K562 (cell line): ENCODE data around the gene KRTAP5-4. TPM values are rescaled to one million over a fixed set of nuclear protein-coding genes. Genes with fewer than 3 reads are reported as not detected.

Experiments used
- ATAC-seq: fragments of 200-7000 bp; cut with Tn5 transposase; 3 replicates; pipeline ENCODE4 v1.9.1; 2020; ENCODE audit warnings: moderate library complexity
- BruUV-seq: library from RNA; stranded (reverse); fragments of 400-500 nt; replicated peaks from 2 replicates; lab custom pipeline; 2021; lab: Mats Ljungman, UMichigan
- CTCF ChIA-PET: fragments of 300-600 bp; formaldehyde crosslinking; extraction: SDS; loops from one replicate; lab custom pipeline; 2021; ENCODE audit warnings: low intra/inter-chr PET ratio; lab: Yijun Ruan, JAX
- POLR2A ChIA-PET: fragments of 300-600, 350-650 bp; sonication (Branson Sonifier 250); formaldehyde crosslinking; extraction: SDS; loops from one replicate; lab custom pipeline; 2021; ENCODE audit warnings: antibody characterized with exemption, inconsistent platforms; lab: Yijun Ruan, JAX
- DNase-seq, 4 experiments: peaks; one replicate each; pipeline versions ENCODE4 v3.0.0 to v3.0.0-alpha.2; 2011 to 2018; ENCODE audit warnings: low spot score in 3 of 4, mixed read lengths in 3 of 4; ENCODE audit errors: extremely low read depth in 1 of 4
- FAIRE-seq: peaks from 2 replicates; lab custom pipeline; 2011; peaks lifted over from hg19 to GRCh38; lab: Jason Lieb, UNC
- H2AFZ ChIP-seq: 2 replicates; pipeline ENCODE4 v1.6.0; 2011; ENCODE audit warnings: low read depth, low read length, control low read depth, inconsistent platforms
- H3K27ac ChIP-seq: fragments of 200-600 bp; 3 replicates; pipeline ENCODE4 v1.8.0; 2011; ENCODE audit warnings: low read depth, mild to moderate bottlenecking, control low read depth, inconsistent platforms, low read length, moderate library complexity, mixed read lengths; ENCODE audit errors: extremely low read depth
- H3K27me3 ChIP-seq, 2 experiments: fragments of 300-600 bp in 1 of 2; 2 replicates in 1 of 2; 3 replicates in 1 of 2; pipeline versions ENCODE4 v1.6.0 to v1.8.0; 2011; ENCODE audit warnings: inconsistent platforms in 2 of 2, low read length in 2 of 2, mild to moderate bottlenecking in 1 of 2, mixed read lengths in 1 of 2, moderate library complexity in 1 of 2; ENCODE audit not compliant: control insufficient read depth in 2 of 2, insufficient read depth in 2 of 2
- H3K36me3 ChIP-seq: fragments of 300-600 bp; 3 replicates; pipeline ENCODE4 v1.8.0; 2011; ENCODE audit warnings: mild to moderate bottlenecking, low read length, inconsistent platforms; ENCODE audit not compliant: control insufficient read depth, insufficient read depth
- H3K4me1 ChIP-seq, 2 experiments: fragments of 200-600 bp in 1 of 2; replicated peaks in 1 of 2; 2 replicates in 1 of 2; 3 replicates in 1 of 2; pipeline versions ENCODE4 v1.5.1 to v1.8.0; 2011; ENCODE audit warnings: inconsistent platforms in 2 of 2, low read length in 2 of 2, mild to moderate bottlenecking in 1 of 2, mixed read lengths in 1 of 2, moderate library complexity in 1 of 2; ENCODE audit not compliant: control insufficient read depth in 2 of 2, insufficient read depth in 2 of 2
- H3K4me2 ChIP-seq: 2 replicates; pipeline ENCODE4 v1.6.1; 2011; ENCODE audit warnings: low read length, control low read depth, inconsistent platforms, mixed read lengths; ENCODE audit not compliant: insufficient read depth
- H3K4me3 ChIP-seq: fragments of 200-600 bp; sonication (generic), shearing (Covaris generic); 2 replicates; pipeline ENCODE4 v1.5.1; 2016; ENCODE audit warnings: control low read depth, inconsistent platforms
- H3K79me2 ChIP-seq: fragments of 200-600 bp; 3 replicates; pipeline ENCODE4 v1.8.0; 2011; ENCODE audit warnings: low read length, inconsistent platforms; ENCODE audit not compliant: control insufficient read depth, insufficient read depth
- H3K9ac ChIP-seq, 2 experiments: 2 replicates each; pipeline versions ENCODE4 v1.6.0 to v1.6.1; 2011; ENCODE audit warnings: low read depth in 2 of 2, low read length in 2 of 2, control low read depth in 1 of 2, inconsistent platforms in 1 of 2, mild to moderate bottlenecking in 1 of 2, mixed read lengths in 1 of 2; ENCODE audit not compliant: insufficient read depth in 1 of 2
- H3K9me1 ChIP-seq: one replicate; pipeline ENCODE4 v1.6.0; 2011; ENCODE audit warnings: inconsistent platforms, mild to moderate bottlenecking, low read length, moderate library complexity; ENCODE audit not compliant: control insufficient read depth, insufficient read depth
- H3K9me3 ChIP-seq: replicated peaks from 2 replicates; pipeline ENCODE4 v1.5.1; 2011; ENCODE audit warnings: low read depth, low read length, inconsistent platforms; ENCODE audit not compliant: control insufficient read depth, insufficient read depth
- H4K20me1 ChIP-seq: replicated peaks from 2 replicates; pipeline ENCODE4 v1.6.1; 2011; ENCODE audit warnings: low read length, inconsistent platforms, mixed read lengths; ENCODE audit not compliant: control insufficient read depth, insufficient read depth
- CHD2 ChIP-seq: IDR thresholded peaks from 2 replicates; pipeline ENCODE4 v1.6.1; 2011; ENCODE audit warnings: low read depth, low read length
- COPS2 ChIP-seq: fragments of 450-650 bp; conservative IDR thresholded peaks from 2 replicates; pipeline ENCODE4 v1.6.1; 2016; ENCODE audit warnings: mild to moderate bottlenecking, moderate library complexity
- DPF2 ChIP-seq: fragments of 450-650 bp; IDR thresholded peaks from 2 replicates; pipeline ENCODE4 v1.6.1; 2016
- E2F8 ChIP-seq: fragments of 450-650 bp; IDR thresholded peaks from 2 replicates; pipeline ENCODE4 v1.7.1; 2018; ENCODE audit warnings: mild to moderate bottlenecking, low read depth; ENCODE audit not compliant: partially characterized antibody
- GMEB1 ChIP-seq: fragments of 250-450 bp; sonication (Bioruptor Pico); IDR thresholded peaks from 2 replicates; pipeline ENCODE4 v1.4.0; 2020; ENCODE audit warnings: mild to moderate bottlenecking
- MED1 ChIP-seq: sonication (generic); formaldehyde crosslinking; IDR thresholded peaks from 2 replicates; pipeline ENCODE4 v1.8.1; 2023; ENCODE audit warnings: missing genetic modification reagents, borderline replicate concordance
- NBN ChIP-seq: fragments of 450-650 bp; IDR thresholded peaks from 2 replicates; pipeline ENCODE4 v1.6.1; 2016; ENCODE audit warnings: low read depth, mild to moderate bottlenecking
- PBX2 ChIP-seq, 2 experiments: IDR thresholded peaks in 1 of 2; conservative IDR thresholded peaks in 1 of 2; 2 replicates each; pipeline ENCODE4 v1.6.1; 2016; ENCODE audit warnings: low read depth in 2 of 2, mild to moderate bottlenecking in 1 of 2, missing compliant biosample characterization in 1 of 2, missing genetic modification characterization in 1 of 2, moderate library complexity in 1 of 2
- RBM39 ChIP-seq: fragments of 200-400 bp; formaldehyde crosslinking; optimal IDR thresholded peaks from 2 replicates; pipeline ENCODE3; 2018; ENCODE audit warnings: low read depth, low read length
- ZNF609 ChIP-seq: sonication (generic); formaldehyde crosslinking; IDR thresholded peaks from 2 replicates; pipeline ENCODE4 v1.8.1; 2023; ENCODE audit warnings: missing genetic modification reagents, mild to moderate bottlenecking, borderline replicate concordance
- WGBS: fragments of 100-300 bp; shearing (Covaris generic); methylation state at CpG from one replicate; pipeline ENCODE4 v1.1.6; 2016; ENCODE audit warnings: low coverage, mixed read lengths; ENCODE audit not compliant: insufficient coverage; ENCODE audit errors: missing lambda C conversion rate; 5-methylcytosine and 5-hydroxymethylcytosine counted together
- in situ Hi-C: fragments of 300-500 bp; cut with MboI; formaldehyde crosslinking; loops from 4 replicates; pipeline ENCODE4 v1.15.0; 2018; ENCODE audit warnings: inconsistent platforms, mixed read lengths
- intact Hi-C: fragments of 100-400 bp; cut with micrococcal nuclease; formaldehyde crosslinking; loops from 2 replicates; pipeline ENCODE4 v1.14.2; 2022
- polyA plus RNA-seq, 8 experiments: library from polyadenylated mRNA; depleted of rRNA in 4 of 8; stranded (reverse) in 5 of 8; unstranded in 3 of 8; fragments of >200 nt; fragmentation: Nextera tagmentation in 2 of 8; fragmentation: Illumina TruSeq in 1 of 8; extraction: Ambion mirVana in 2 of 8; extraction: Trizol in 1 of 8; gene quantifications; 2 replicates each; pipeline versions ENCODE4 v1.2.1 to v1.2.3, GENCODE V29; 2011 to 2014; ENCODE audit warnings: inconsistent platforms in 1 of 8, missing spikeins in 1 of 8
- total RNA-seq, 7 experiments: library from RNA; depleted of rRNA in 6 of 7; stranded (reverse); fragments of >200 nt in 6 of 7; fragmentation: Illumina TruSeq in 2 of 7; extraction: Trizol in 2 of 7; gene quantifications; 2 replicates each; pipeline versions ENCODE4 v1.2.1 to v1.2.3, GENCODE V29; 2011 to 2021; ENCODE audit warnings: low replicate concordance in 1 of 7

KRTAP5-4 gene
- total and polyA plus RNA-seq, 9 of the 15 experiments (the other 6 are each of a cell fraction or from before 2014, with no cell fraction given): not detected

GRCh38 chr11:1639666-1640065 is 17.7 kb upstream of the KRTAP5-4 start:
- Histone ChIP-seq H3K27ac (no peak overlapping the region), H3K4me2 (no peak overlapping the region), H2AFZ (no peak overlapping the region), H3K9me1 (no peaks in the 10 kb centered on the region), H3K27me3 (peaks cover 8 to 63% of the 10 kb centered on the region in 2 experiments; a peak in 4 of 5 replicates), H3K36me3 (no peaks in the 10 kb centered on the region), H4K20me1 (peaks cover 8% of the 10 kb centered on the region), H3K4me1 (peaks cover 0 to 9% of the 10 kb centered on the region in 2 experiments; a peak in 2 of 5 replicates), H3K79me2 (no peaks in the 10 kb centered on the region), H3K9me3 (no peaks in the 10 kb centered on the region), H3K4me3 (no peak overlapping the region), H3K9ac (no peak overlapping the region)
- ATAC-seq (no peak), DNase-seq (no peak), FAIRE-seq (no peak)
- BruUV-seq: no TSS peak
- in situ Hi-C loops (no loop called here), intact Hi-C loops (no loop called here)
- WGBS: 7% methylated on average over 15 of the region's 15 CpGs
- CTCF ChIA-PET: interaction anchor here (0.6 to 1.0 kb wide), 2 partner anchors 13 to 364 kb away, joined by 3 read pairs; no protein-coding TSS in a partner anchor
- POLR2A ChIA-PET: no interaction called here
- no peak for TF ChIP-seq E2F8
- no peak for TF ChIP-seq GMEB1 (CRISPR knock-in tag)
- no peak for TF ChIP-seq RBM39
- TF ChIP-seq CHD2: no peak
- TF ChIP-seq COPS2: no peak
- TF ChIP-seq MED1: no peak
- no peak for TF ChIP-seq DPF2
- no peak for TF ChIP-seq PBX2 (CRISPR knock-in tag; IDR thresholded peaks at IDR 0.05; ENCODE audit: low read depth)
- TF ChIP-seq PBX2 (tag; conservative IDR thresholded peaks at IDR 0.05; ENCODE audit: low read depth): no peak
- no peak for TF ChIP-seq NBN
- no peak for TF ChIP-seq ZNF609 (CRISPR knock-in tag)
